K562 treated with DMSO at 1 percent for 48 hours (cell line): ENCODE measurements around the gene NMRAL1. TPM values are rescaled to one million over a fixed set of nuclear protein-coding genes. Genes with fewer than 3 reads are reported as not detected.

Experiments
- total RNA-seq: library from RNA; unstranded; fragments of 300-600 nt; gene quantifications from 2 replicates; pipeline ENCODE4 v1.2.3, GENCODE V29; 2022; ENCODE audit warnings: low replicate concordance; ENCODE audit errors: extremely low read depth

The NMRAL1 gene
- total RNA-seq, result not detected in 2 replicates

DNA sequence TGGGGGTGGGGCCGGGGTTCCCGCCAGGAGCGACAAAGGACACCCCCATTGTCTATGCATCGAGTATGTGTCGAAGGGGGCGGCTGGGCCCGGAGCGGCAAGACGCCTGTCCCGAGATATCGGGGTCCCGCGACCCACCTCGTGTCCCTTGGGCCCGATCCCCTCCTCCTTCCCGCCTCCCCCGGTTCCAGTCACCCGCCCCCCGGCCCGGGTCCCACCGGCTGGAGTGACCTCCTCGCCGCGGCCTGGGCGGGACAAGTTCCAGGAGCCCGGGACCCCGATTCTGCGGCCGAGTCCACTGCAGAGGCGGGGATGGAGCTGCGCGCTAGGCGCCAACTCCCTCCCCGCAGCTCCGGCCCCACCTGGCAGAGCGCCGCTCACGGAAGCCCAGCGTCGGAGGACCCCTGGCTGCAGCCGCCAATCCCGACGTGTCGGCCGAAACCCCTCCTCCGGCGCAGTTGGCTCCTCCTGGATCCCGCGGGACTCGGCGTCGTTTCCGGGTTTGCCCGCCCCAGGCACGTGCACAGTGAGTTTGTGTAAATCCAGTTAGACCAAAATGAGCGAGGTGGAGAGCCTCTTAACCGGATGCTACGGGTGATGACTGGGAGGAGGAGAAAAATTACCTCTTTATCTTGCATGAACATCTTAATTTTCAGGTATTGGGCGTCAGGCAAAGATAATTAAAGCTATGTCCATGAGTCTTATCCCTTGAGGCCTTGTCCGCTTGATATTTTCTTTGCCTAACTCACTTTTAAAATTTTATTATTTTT lies at the start of gene NMRAL1:
TSS of gene NMRAL1 (minus strand) at position 434 of the 770 bp plus-strand sequence. CDS start 493 bp downstream, outside the sequence.

DNA sequence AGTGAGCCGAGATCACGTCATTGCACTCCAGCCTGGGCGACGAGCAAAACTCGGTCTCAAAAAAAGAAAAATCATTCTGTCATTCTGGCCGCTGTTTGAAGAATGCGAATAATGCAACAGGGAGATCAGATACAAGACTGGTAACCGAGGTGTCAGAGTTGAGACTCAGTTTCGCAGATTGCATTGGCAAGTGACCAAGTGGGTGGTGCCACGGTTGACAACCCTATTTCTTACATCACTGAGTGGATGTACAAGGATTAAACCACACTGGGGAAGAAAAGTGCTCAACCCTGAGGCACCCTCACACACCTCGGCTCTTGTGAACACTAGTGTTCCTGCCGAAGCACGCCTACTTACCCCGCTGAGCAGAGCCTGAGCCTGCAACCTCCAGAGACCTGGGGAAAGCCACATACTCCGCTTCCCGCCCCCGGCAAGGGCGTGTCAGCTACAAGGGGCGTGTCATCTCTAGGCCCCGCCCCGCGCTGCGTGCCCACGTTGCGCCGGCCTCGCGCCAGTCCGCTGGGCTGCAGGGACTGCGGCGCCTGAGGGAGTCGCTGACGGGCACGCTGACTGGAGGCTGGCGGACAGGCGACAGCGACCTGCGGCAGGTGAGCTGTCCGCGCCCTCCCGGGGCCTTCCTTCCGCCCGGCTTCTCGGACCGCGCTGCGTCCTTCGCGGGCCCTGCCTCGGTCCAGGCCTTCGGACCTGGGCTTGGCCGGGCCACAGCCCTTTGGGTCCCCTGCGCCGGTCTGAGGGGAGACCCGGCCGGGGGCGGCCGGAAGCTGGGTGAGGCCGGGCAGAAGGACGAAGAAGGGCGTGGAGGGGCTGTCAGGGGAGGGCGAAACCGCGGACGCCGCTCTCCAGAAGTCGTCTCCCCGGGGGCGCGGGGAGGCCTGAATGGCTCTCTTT lies 1.7 kb upstream of the NMRAL1 start, which contains the start of gene HMOX2:
TSS of gene HMOX2 (plus strand) at position 519 of the 909 bp plus-strand sequence. CDS start 29,127 bp downstream, outside the sequence.

DNA sequence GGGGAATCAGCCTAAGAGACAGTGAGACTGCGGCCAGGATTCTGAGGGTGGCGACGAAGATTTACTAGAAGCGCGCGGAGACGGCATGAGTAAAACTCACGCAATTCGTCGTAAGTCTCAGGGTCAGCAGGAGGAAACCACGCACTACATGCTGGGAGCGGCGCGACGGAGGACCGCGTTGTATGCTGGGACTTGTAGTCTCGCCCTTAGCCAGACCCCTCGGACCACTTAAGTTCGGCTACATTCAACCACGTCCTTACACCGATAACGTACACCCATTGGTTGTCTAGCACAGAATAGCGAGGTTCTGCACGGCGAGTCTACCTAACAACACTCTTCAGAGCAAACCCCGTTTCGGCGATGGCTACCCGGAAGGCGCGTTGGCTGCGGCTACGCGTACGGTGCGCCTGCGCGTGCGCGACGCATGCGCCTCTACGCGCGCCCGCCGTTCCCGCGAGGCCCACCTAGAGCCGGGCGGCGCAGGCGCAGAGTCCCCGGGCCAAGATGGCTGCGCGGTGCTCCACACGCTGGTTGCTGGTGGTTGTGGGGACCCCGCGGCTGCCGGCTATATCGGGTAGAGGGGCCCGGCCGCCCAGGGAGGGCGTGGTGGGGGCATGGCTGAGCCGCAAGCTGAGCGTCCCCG lies 48.9 kb downstream of the NMRAL1 start, which contains the start of gene DNAJA3:
TSS of gene DNAJA3 (plus strand) at position 491 of the 643 bp plus-strand sequence. CDS start at position 505, 14 bp downstream.

DNA sequence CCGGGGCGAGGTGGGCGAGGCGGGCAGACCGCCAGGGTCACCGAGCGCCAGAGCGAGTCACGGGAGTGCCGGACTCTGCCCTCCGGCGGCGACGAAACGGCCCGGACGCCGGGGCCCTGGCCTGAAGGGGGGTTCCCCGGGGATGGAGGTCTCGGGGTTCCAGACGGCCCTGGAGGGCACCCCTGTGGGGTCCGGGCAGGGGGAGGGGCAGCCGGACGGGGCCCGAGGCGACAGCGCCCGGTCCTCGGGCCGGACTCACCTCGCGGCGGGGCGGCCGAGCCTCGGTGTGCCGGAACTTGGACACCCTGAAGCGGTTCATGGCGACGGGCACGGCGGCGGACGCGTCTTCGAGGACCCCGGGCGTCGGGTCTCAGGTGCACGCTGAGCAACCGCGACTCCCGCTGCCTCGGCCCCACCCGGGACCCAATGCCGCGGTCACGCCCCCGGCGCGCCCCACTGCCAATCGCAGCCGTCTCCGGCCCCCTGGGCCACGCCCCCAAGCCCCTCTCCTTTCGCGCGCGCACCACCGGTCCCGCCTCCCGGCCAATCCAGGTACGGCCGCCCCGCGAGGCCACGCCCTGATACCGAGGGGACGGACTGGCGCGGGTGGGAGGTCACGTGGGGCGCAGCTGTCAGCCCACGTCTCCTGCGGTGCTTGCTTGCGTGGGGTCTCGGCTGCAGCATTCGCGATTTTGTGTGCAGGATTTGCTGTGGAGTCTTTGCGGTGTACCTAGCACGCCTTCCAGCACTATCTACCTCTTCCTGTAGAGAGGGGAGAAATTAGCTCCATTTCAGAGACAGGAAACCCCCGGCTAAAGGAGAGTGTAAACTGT lies 58.0 kb downstream of the NMRAL1 start, which contains the start of gene CORO7:
TSS of gene CORO7 (minus strand) at position 397 of the 833 bp plus-strand sequence. CDS start at position 319, 78 bp downstream.

Other genes starting within 250 kb of the NMRAL1 start
- gene SRL, start 232.5 kb downstream of the NMRAL1 start, total RNA-seq, result not detected in 2 replicates
- not detected in 2 replicates for gene TFAP4, start 201.6 kb downstream of the NMRAL1 start, total RNA-seq
- not detected in 2 replicates for gene GLIS2, start 158.6 kb downstream of the NMRAL1 start, total RNA-seq
- gene PAM16, start 123.3 kb downstream of the NMRAL1 start, total RNA-seq, result not detected in 2 replicates
- gene VASN, start 102.8 kb downstream of the NMRAL1 start, total RNA-seq, result not detected in 2 replicates
- 1,932 TPM in 1 of 2 replicates, not detected in the other for gene CORO7, start 58.0 kb downstream of the NMRAL1 start, total RNA-seq
- not detected in 2 replicates for gene DNAJA3, start 48.8 kb downstream of the NMRAL1 start, total RNA-seq
- not detected in 2 replicates for gene HMOX2, start 1.8 kb upstream of the NMRAL1 start, total RNA-seq
- not detected in 2 replicates for gene CDIP1, start 64.1 kb upstream of the NMRAL1 start, total RNA-seq
- not detected in 2 replicates for gene C16orf96, start 81.7 kb upstream of the NMRAL1 start, total RNA-seq
- not detected in 2 replicates for gene UBALD1, start 140.3 kb upstream of the NMRAL1 start, total RNA-seq
- not detected in 2 replicates for gene MGRN1, start 150.2 kb upstream of the NMRAL1 start, total RNA-seq
- not detected in 2 replicates for gene NUDT16L1, start 218.9 kb upstream of the NMRAL1 start, total RNA-seq